Right lobe of liver (tissue), 4 donors: Measurements from ENCODE around the gene CCDC152.

Experiments used
- POLR2A ChIP-seq: fragments of 450-650 bp; IDR thresholded peaks from one replicate; pipeline ENCODE4 v1.6.1; 2017; ENCODE audit warnings: antibody characterized with exemption, mild to moderate bottlenecking
- TF ChIP-seq, protein P1 (sequence below), 4 donors: fragments of 200-600 bp in 3 of 4; fragments of 450-650 bp in 1 of 4; IDR thresholded peaks; one replicate each; pipeline versions ENCODE4 v1.5.1 to v1.8.0; 2016 to 2022; ENCODE audit warnings: antibody characterized with exemption in 4 of 4, mild to moderate bottlenecking in 2 of 4
- donor health status: DM: no; HTN: no; CAD: no.
- donor health status: DM: no; HTN: no; CAD: no.
- donor health status: DM: no; HTN: yes; CAD: no.

DNA sequence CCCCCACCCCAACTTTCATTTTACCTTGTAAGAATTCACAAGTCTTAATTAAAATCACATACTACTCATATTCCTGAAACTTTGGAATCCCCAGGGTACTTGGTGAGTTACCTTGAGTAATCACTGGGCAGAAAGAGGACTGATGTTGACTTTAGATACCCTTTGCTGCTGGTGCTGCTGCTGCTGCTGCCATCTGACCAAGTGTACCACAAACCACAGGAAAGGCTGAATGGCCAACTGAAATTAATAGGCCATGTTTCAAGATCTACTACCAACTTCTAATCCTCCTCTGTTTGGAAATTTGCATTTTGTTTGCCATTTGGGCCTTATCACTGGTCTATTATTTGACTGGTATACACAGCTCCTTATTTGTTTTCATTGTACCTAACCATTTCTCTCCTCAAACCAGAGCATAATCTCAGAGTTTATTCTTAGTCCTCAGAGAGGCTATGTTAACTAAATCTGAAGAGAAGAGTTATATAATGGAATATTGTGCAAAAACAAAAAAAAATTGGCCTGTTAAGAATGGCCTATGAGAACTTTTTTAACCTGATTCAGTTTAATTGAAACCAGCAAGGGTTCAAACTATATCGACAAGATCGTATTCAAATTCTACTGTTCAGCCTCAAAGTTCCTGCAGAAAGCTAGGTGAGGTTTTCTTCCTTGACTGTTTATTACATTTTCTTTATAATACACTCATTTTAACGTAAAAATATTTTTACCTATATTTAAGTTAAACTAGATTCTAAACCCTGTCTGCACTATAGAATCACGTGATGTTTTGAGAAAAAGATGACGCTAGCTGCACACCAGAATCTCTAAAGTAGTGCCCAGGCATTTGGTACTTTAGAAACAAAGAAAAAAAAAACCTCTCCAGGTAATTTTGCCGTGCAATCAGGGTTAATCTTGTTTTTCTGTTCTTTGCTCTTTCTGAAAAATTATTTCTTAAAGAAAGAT is 41.9 kb downstream of the CCDC152 start:
- TF ChIP-seq, protein P1, sequence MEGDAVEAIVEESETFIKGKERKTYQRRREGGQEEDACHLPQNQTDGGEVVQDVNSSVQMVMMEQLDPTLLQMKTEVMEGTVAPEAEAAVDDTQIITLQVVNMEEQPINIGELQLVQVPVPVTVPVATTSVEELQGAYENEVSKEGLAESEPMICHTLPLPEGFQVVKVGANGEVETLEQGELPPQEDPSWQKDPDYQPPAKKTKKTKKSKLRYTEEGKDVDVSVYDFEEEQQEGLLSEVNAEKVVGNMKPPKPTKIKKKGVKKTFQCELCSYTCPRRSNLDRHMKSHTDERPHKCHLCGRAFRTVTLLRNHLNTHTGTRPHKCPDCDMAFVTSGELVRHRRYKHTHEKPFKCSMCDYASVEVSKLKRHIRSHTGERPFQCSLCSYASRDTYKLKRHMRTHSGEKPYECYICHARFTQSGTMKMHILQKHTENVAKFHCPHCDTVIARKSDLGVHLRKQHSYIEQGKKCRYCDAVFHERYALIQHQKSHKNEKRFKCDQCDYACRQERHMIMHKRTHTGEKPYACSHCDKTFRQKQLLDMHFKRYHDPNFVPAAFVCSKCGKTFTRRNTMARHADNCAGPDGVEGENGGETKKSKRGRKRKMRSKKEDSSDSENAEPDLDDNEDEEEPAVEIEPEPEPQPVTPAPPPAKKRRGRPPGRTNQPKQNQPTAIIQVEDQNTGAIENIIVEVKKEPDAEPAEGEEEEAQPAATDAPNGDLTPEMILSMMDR (IDR thresholded peaks at IDR 0.05) = no peak
- peak; percentile 10 for TF ChIP-seq POLR2A
